GOT3 (cell line): ENCODE results near the gene NSMF.
A peak's percentile ranks its signal among the peaks of the same experiment; 100 is the strongest.
"Not testable (repeated sequence)": the region's sequence is repeated elsewhere in the genome, so short reads cannot be mapped to it uniquely, and the experiment has no call there.

Source experiments
- DNase-seq: peaks from one replicate; lab custom pipeline; 2025; ENCODE audit warnings: mixed read lengths; lab: John Stamatoyannopoulos, UW

Gene NSMF

DNA sequence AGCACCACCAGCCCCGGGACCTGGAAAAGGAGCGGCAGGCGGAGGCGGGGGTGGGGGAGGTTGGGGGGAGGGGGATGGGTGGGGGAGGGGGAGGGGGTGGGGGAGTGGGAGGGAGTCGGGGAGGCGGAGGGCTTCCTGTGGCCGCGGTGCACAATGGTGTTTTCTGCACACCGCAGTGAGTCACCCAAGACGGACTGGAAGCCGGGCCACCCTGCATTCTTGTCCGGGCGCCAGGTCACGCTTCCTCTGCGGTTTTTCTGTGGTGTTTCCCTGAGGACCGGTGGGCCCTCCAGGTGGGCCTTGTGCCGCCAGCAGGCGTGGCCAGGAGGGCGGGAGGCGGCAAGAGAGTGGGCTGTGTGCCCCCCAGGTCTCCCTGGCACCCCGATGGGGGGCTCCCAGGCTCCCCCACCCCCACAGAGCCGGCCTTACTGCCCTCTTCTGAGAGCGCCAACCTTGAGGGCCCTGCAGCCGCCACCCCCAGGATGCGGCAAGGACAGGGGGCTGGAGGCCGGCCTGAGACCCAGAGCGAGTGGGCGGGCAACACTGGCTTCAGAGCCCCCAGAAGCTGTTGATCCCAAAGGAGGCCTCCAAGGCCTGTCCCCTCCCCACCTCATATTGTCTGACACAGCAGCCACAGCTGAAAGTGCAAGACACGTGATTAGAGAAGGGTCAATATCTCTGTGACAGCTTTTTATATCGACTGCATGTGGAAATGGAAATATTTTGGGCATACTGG lies 47.3 kb downstream of the NSMF start:
- peak; percentile 17 for DNase-seq

DNA sequence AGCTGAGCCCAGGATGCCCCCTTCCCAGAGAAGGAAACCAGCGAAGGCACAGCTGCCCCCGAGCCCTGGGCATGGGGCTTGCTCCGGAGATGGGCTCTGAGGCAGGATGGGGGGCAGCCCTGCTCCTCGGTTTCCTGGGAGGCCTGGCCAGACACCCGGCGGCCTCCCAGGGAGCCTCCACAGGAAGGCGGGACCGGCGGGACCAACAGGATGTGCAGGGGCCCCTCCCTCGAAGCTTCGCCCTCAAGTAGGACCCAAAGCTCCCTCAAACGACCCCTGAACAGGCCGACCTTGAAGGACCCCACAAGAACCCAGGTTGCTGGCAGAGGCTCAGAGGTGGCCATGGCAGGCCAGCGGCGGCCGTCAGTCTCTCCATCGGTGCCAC lies 47.9 kb downstream of the NSMF start:
- no peak for DNase-seq

DNA sequence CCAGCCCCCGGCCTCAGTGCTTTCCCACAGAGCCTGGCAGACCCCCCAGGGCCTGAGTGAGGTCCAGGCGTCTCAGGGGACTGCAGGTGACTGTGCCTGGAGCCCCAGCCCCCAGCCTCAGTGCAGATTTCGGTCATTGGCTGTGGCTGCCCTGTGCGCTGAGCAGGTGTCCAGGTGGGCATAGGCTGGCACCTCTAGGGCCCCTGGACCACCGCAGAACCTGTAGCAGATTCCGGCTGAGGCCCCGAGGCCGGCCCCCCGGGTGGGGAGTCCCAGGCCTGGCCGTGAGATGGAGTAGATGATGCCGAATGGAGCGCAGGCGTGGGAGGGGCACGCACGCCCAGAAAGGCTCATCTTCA lies 48.3 kb downstream of the NSMF start:
- no peak for DNase-seq

DNA sequence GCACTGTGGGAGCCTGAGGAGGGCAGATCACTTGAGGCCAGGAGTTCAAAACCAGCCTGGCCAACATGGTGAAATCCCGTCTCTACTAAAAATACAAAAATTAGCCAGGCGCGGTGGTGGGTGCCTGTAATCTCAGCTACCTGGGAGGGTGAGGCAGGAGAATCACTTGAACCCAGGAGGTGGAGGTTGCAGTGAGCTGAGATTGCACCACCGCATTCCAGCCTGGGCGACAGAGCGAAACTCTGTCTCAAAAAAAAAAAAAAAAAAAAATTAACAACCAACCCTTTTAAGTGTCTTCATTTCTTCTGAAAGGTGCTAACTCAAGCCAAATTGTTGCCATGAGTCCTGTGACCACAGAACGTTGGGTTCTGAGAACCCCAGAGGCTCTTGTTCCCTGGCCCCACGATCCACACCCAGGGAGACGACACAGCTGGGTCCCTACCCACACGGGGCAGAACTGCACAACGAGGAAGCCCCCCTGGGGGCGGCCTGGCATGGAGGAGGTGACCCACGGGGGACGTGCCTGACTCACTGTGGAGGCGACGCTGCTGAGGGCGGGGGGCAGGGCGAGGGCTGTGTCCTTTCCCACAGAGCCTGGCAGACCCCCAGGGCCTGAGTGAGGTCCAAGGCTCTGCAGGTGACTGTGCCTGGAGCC lies 48.8 kb downstream of the NSMF start:
- not testable (repeated sequence) for DNase-seq

DNA sequence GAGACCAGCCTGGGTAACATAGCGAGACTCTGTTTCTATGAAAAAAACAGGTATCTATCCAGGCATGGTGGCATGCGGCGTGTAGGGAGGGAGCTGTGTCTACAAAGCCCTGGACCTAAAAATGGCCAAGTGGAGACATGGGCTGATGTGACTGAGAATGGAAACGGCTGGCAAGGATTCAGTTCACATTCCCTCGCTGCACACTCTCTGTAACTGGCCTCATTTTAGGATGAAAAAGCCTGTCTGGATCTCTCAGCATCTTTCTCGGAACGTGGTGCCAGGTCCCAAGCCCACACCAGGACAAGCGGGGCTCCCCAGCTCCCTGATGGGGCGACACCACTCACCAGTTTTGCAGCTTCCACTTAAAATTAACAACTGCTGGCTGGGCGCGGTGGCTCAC lies 49.6 kb downstream of the NSMF start:
- no peak for DNase-seq

DNA sequence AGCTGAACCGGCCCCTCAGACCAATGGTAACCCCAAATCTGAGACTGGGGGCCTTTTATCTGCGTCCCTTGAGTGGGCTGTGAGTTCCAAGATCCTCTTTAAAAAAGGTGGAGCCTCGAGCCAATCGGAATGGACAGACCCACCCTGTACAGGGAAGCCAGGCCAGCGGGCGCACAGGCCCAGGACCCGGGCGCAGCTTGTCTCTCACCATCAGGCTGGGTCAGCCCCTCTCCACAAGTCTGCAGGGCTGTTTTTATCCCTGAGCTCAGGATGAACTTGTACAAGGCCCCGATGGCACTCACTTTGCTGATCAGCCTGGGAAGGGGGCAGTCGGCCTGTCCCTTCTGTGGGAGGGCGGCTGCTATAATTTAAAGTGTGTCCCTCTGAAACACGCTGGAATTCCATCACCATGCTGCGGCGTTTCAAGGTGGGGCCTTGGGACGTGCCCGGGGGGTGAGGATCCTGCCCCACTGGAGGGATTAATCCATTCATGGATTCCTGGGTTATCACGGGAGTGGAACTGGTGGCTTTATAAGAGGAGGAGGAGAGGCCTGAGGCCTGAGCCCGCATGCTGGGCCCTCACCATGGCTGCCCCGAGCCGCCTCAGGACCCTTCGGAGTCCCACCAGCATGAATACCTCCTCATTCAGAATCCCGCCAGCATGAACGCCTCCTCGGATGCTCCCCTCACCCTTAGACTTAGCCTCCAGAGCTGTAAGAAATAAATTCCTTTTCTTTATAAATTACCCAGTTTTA lies 50.3 kb downstream of the NSMF start:
- no peak for DNase-seq

DNA sequence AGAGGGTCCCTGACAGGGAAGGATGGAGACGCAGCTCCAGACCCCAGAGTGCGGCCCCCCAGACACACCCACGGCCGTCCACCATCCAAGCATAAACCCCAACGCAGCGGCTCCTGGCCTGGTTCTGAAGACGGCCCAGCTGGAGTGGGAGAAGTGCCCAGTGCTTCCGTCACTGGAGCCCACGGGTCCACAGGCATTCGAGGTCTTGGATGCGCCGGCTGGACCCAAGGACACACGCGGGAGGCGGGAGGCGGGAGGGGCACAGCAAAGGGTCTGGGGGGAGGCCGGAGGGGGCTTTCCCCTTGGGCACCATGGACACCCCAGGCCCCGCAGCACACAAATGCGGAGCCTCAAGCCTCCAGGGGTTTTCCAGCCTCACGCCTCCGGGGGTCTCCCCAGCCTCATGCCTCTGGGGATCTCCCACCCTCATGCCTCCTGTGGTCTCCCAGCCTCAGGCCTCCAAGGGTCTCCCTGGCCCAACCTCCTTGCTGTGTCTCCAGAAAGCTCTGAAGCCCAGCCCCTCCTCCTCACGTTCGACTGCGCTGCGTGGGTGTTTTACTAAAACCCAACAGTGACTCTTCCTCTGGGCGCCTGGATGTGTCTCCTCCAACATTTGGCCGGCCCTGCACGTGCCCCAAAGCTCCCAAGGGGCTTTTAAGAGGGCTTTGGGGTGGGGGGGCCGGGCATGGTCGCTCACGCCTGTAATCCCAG lies 51.4 kb downstream of the NSMF start:
- DNase-seq: no peak

DNA sequence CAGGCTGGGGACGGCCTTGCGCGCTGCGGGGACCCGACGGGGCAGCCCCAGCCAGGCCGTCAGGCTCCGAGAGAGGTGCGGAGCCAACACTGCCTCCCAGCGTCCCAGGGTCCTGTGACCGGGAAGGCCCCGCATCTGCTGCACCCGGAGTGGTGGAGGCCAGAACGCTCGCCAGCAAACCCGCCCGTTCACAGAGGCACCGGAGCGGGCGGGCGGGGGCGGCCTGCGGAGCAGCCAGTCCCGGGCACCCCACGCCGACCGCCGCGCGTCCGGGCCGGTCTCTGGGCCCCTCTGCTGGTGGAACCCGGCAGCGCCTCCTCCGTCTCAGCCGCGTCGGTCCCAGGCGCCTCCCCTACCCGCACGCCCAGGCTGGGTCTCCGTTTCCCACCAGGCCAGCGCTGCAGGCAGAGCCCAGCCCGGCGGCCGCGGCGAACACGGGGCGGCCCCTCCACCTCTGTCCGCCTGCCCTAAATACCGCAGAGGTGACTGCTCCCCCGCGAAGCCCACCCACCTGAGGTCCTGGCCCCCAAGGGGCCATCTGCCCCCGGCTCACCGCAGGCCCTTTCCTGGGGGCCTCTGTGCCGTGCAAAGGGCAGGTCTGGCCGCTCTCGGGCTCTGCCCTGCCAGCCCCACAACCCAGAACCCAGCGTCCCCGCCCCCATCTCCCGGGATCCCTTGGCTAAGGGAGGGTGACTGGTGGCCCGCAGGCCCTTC lies 52.1 kb downstream of the NSMF start:
- DNase-seq: no peak

DNA sequence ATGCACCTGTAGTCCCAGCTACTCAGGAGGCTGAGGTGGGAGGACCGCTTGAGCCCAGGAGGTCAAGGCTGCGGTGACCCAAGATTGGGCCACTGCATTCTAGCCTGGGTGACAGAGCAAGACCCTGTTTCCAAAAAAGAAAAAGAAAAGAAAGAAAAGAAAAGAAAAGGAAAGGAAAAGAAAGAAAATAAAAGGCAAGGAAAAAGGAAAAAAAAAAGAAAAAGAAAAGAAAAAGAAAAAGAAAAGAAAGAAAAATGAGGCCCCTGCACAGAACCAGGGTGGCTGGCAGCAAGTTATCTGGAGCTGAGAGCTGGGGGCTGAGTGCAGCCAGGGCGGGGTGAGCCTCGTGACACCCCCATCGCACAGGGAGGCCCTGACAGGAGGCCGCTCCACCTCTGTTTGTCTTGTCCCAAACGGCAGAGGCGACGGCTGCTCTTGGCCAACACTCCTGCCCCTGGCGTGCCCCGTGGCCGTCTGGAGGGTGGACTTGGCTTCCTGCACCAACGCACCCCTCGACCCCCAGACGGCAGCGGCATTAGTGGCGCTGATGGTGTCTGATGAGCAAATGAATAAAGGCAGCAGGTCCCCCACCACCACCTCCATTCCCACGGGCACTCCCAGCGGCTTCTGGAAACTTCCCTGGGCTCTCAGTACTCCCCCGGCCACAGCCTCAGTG lies 52.9 kb downstream of the NSMF start:
- no peak for DNase-seq

DNA sequence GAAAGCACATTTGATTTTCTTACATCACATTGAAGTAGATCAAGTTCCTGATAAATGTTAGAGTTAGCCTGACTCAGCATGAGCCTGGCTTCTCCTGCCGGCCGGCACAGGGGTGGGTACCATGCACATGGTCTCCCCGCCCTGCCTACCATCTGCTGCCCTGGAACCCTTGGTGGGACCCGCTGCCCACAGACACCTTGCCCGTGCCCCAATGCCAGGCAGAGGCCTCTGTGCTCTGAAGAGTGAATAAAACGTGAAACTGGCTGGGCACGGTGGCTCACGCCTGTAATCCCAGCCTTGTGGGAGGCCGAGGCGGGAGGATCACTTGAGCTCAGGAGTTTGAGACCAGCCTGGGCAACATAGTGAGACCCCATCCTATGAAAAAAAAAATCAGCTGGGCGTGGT lies 53.5 kb downstream of the NSMF start:
- no peak for DNase-seq

DNA sequence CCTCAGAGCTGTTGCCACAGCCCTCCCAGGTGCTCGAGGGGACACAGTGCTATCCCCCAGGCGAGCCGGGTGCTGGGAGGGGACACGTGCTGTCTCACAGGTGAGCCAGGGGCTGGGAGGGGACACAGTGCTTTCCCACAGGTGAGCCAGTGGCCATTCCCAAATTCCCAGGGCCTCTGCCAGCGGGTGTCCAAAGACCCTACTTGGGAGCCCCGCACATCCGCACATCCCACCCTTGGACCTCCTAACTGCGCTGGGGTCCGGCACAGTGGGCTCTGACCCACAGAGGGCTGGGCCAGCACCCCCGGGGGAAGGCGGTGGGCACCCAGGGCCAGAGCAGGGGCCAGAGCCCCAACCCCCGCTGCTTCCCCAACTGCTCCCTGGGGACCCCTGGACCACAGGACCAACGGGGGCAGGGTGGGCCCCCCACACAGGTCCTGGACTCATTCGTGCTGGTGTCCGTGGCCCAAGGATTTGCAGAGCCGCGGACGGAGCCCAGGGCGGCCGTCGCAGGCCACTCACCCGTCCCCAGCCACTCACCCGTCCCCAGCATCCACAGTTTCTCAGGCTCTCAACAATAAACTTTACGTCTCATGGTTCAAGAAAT lies 54.1 kb downstream of the NSMF start:
- no peak for DNase-seq

DNA sequence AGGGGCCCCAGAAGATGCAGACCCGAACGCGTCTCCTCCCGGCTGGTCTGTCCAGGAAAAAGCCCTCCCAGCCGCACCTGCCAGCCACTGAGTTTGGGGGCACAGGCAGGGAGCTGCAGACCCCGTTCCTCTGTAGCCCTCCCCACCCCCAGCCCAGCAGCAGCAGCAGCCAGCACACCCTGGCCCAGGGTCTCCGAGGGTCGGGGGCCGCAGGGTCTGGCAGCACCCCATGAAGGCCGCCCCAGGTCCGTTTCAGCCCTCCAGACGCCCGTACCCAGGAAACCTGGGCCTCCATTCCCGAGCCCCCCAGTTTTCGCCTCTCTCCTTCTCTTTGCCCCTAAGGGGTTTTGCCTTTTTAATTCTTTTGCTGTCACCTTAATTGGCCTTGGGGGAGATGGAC lies 55.9 kb downstream of the NSMF start:
- no peak for DNase-seq

DNA sequence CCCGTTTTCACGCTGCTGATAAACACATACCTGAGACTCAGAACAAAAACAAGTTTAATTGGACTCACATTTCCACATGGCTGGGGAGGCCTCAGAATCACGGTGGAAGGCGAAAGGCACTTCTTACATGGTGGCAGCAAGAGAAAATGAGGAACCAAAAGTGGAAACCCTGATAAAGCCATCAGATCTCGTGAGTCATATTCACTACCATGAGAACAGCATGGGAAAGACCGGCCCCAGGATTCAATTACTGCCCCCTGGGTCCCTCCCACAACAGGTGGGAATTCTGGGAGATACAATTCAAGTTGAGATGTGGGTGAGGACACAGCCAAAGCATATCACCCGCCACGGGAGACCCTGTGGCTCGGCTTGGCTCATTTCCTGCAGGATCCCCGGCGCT lies 56.4 kb downstream of the NSMF start:
- no peak for DNase-seq

DNA sequence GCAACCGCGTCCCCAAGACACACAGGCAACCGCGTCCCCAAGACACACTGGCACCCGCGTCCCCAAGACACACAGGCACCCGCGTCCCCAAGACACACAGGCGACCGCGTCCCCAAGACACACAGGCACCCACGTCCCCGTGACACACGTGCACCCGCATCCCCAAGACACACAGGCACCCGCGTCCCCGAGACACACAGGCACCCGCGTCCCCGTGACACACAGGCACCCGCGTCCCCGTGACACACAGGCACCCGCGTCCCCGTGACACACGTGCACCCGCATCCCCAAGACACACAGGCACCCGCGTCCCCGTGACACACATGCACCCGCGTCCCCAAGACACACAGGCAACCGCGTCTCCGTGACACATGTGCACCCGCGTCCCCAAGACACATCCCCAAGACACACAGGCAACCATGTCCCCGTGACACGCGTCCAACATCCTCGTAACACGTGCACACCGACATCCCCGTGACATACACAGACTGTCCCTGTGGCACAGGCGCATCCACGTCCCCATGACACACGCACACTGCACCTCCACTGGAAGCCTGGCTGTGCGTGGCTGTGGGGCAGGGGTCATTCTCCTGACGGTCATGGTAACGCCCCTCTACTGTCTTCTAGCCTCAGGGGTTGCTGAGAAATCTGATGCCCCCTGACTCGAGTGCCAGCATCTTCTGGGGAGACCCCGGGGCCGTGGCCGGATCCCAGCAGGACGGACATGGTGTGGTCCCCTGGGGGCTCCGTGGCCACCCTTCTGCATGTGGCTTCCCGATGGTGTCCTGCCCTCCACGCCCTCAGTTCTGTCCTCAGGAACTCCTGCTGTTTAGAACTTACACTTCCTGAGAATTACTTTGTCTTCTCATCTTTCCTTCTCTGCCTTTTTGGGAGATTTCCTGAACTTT lies 60.3 kb downstream of the NSMF start:
- no peak for DNase-seq

DNA sequence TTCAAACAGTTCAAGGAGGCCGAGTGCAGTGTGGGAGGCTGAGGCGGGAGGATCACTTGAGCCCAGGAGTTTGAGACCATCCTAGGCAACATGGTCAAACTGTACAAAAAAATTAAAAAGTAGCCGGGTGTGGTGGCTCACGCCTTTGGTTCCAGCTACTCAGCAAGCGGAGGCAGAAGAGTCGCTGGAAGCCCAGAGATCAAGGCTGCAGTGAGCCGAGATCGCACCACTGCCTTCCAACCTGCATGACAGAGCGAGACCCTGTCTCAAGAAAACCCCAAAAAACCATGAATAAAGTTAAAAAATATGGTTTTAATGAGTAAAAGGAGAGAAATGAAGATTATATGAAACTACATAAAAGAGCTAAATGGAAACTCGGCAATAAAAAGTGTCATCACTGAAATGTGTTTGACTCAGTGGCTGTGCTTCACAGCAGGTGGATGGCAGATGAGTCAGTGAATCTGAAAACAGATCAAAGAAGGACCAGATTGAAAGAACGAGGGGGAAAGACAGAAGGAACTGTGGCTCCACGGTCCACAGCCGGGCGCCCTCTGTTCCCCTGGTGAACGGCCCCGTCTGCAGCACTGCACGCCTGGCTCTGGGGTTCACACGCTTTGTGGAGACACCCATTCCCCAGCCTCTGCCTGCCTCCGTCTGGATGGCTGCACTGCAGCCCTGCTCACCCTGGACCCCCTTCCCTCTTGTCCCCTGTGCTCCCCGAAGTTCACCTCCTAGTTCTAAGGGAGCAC lies 61.3 kb downstream of the NSMF start:
- DNase-seq: no peak
